AG04450 (cell line): ENCODE results near the gene RNF32. TPM values are rescaled to one million over a fixed set of nuclear protein-coding genes. Genes with fewer than 3 reads are reported as not detected.
"Not testable (repeated sequence)": the region's sequence is repeated elsewhere in the genome, so short reads cannot be mapped to it uniquely, and the experiment has no call there.

Experiments
- CTCF ChIA-PET: fragments of 300-600, 350-600 bp; formaldehyde crosslinking; extraction: SDS; loops from one replicate; lab custom pipeline; 2022; ENCODE audit warnings: antibody characterized with exemption, inconsistent platforms; lab: Charles Lee
- POLR2A ChIA-PET: fragments of 350-600 bp; formaldehyde crosslinking; extraction: SDS; loops from one replicate; lab custom pipeline; 2021; ENCODE audit warnings: antibody characterized with exemption, inconsistent platforms; lab: Yijun Ruan, JAX
- DNase-seq: peaks from one replicate; pipeline ENCODE4 v3.0.0-alpha.2; 2011; ENCODE audit warnings: low read depth, low spot score
- H3K27ac ChIP-seq: one replicate; pipeline ENCODE4 v1.5.1; 2012; ENCODE audit warnings: low read depth, low read length, control low read depth
- H3K27me3 ChIP-seq: one replicate; pipeline ENCODE4 v1.6.0; 2012; ENCODE audit warnings: low read length; ENCODE audit not compliant: control insufficient read depth, insufficient read depth
- H3K4me3 ChIP-seq: 2 replicates; pipeline ENCODE4 v1.5.1; 2011; ENCODE audit warnings: mild to moderate bottlenecking, low read depth, low read length, control low read depth
- H3K9me3 ChIP-seq: 2 replicates; pipeline ENCODE4 v1.5.1; 2012; ENCODE audit warnings: low read length; ENCODE audit not compliant: control insufficient read depth, insufficient read depth
- polyA plus RNA-seq: library from polyadenylated mRNA; depleted of rRNA; stranded (reverse); fragments of >200 nt; gene quantifications from 2 replicates; pipeline ENCODE4 v1.2.3, GENCODE V29; 2011
- TF ChIP-seq, protein P1 (sequence below): IDR thresholded peaks from 2 replicates; pipeline ENCODE4 v1.5.1; 2011; ENCODE audit warnings: low read depth, low read length, control low read depth, inconsistent platforms

The RNF32 gene
- polyA plus RNA-seq, 1 experiment = 1.3 TPM

DNA sequence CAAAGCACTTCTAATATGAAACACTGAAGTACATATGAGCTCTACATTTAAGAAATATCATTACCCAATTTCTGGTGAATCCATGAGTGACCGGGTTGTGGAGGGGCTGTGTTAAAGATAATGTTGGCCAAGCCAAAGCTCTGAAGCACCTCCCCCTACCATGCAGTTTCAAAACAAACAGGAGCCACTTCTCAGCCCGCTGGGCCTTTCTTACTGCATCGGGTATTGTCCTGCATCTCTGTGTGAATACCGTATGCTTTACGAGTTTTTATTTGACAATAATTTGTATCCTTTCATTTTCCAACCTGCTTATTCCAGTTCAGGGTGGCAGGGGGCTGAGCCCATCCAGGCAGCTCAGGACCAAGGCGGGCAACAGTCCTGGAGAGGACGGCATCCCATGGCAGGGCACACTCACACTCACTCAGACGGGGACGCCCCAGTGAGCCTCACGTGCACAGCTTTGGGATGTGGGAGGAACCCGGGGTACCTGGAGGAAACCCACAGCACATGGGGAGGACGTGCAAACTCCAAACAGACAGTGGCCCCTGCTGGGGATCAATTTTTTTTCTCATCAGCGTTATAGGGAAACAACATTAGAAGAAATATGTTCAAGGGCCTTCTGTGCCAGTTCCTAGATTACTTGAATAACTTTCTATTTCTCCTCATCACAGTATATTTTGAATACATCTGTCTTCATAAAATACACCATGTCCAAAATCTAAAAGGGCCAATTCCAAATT lies 1.9 kb downstream of the RNF32 start:
- ChIA-PET POLR2A (no interaction called here), CTCF (interaction anchor here (1.4 kb wide), 1 partner anchor 828 kb away, joined by 3 read pairs; no protein-coding TSS in a partner anchor)
- DNase-seq = no peak

DNA sequence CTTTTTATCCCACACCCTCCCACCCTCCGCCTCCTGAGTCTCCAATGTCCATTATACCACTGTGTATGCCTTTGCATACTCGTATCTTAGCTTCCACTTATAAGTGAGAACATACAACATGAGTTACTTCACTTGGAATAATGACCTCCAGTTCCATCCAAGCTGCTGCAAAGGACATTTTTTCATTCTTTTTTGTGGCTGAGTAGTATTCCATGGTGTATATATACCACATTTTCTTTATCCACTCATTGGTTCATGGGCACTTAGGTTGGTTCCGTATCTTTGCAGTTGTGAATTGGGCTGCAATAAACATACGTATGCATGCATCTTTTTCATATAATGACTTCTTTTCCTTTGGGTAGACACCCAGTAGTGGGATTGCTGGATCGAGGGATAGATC lies 6.8 kb downstream of the RNF32 start:
- POLR2A ChIA-PET, H3K9me3 ChIP-seq, H3K27ac ChIP-seq, H3K4me3 ChIP-seq, H3K27me3 ChIP-seq, DNase-seq: not testable (repeated sequence)
- CTCF ChIA-PET = interaction anchor here (0.6 kb wide), 1 partner anchor 966 kb away, joined by 4 read pairs; no protein-coding TSS in a partner anchor

More for the DNA sequence above, 1.9 kb downstream of the RNF32 start:
- H3K4me3 ChIP-seq = no peak overlapping the region
- TF ChIP-seq, protein P1, sequence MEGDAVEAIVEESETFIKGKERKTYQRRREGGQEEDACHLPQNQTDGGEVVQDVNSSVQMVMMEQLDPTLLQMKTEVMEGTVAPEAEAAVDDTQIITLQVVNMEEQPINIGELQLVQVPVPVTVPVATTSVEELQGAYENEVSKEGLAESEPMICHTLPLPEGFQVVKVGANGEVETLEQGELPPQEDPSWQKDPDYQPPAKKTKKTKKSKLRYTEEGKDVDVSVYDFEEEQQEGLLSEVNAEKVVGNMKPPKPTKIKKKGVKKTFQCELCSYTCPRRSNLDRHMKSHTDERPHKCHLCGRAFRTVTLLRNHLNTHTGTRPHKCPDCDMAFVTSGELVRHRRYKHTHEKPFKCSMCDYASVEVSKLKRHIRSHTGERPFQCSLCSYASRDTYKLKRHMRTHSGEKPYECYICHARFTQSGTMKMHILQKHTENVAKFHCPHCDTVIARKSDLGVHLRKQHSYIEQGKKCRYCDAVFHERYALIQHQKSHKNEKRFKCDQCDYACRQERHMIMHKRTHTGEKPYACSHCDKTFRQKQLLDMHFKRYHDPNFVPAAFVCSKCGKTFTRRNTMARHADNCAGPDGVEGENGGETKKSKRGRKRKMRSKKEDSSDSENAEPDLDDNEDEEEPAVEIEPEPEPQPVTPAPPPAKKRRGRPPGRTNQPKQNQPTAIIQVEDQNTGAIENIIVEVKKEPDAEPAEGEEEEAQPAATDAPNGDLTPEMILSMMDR = no peak
- H3K27me3 ChIP-seq = no peaks in the 10 kb centered on the region
- H3K9me3 ChIP-seq = peaks cover 8% of the 10 kb centered on the region
- H3K27ac ChIP-seq = no peak overlapping the region

DNA sequence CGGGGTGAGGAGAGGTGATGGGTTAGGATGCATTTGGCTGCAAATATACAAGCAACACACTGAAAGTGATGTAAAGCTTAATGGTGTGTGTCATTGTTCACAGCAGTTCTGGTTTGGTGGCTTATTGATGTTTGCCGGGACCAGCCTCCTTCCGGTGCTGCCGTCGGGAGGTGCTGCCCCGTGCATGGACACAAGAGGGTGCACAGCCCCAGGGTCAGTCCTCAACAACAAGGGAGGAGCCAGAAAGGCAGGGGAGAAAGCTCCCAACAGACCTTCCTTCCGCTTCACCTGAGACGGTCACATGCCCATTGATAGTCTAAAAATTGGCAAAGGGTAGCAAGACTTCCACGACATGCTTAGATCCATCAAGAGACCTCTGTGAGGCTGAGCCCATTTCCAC lies 9.5 kb downstream of the RNF32 start:
- ChIA-PET CTCF (interaction anchor here (0.9 to 2.0 kb wide), 7 partner anchors 9 to 301 kb away, joined by 3 to 13 read pairs (median 4); no protein-coding TSS in a partner anchor), POLR2A (no interaction called here)
- Histone ChIP-seq H3K9me3 (no peaks in the 10 kb centered on the region), H3K27ac (no peak overlapping the region), H3K4me3 (no peak overlapping the region), H3K27me3 (no peaks in the 10 kb centered on the region)
- TF ChIP-seq, protein P1 = peak; percentile 39; the same call in 1 of the 2 replicates
- DNase-seq = no peak

DNA sequence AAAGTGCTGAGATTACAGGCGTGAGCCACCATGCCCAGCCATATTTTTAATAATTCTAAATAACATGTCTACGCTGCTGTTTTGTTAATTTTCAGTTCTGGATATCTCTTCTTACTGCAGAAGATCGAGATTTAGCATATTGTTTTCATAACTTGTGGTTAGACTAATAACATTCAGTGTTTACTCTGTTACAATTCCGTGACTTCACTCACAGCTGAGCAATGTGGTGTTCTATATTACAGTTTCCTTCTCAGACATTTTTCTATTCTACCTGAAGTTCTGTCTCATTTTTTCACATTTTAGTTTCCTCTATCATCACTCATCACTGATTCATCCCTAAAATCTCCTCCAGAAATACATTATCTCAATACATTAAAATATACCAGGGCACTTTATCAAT lies 10.9 kb downstream of the RNF32 start:
- CTCF ChIA-PET = interaction anchor here (1.2 kb wide), 1 partner anchor 112 kb away, joined by 4 read pairs; no protein-coding TSS in a partner anchor
- POLR2A ChIA-PET = interaction anchor here (1.6 kb wide), 1 partner anchor 10 kb away, joined by 3 read pairs; no protein-coding TSS in a partner anchor
- no peaks in the 10 kb centered on the region for H3K9me3 ChIP-seq
- H3K4me3 ChIP-seq = no peak overlapping the region
- no peak for DNase-seq
- no peaks in the 10 kb centered on the region for H3K27me3 ChIP-seq
- no peak overlapping the region for H3K27ac ChIP-seq
- TF ChIP-seq, protein P1 = no peak

DNA sequence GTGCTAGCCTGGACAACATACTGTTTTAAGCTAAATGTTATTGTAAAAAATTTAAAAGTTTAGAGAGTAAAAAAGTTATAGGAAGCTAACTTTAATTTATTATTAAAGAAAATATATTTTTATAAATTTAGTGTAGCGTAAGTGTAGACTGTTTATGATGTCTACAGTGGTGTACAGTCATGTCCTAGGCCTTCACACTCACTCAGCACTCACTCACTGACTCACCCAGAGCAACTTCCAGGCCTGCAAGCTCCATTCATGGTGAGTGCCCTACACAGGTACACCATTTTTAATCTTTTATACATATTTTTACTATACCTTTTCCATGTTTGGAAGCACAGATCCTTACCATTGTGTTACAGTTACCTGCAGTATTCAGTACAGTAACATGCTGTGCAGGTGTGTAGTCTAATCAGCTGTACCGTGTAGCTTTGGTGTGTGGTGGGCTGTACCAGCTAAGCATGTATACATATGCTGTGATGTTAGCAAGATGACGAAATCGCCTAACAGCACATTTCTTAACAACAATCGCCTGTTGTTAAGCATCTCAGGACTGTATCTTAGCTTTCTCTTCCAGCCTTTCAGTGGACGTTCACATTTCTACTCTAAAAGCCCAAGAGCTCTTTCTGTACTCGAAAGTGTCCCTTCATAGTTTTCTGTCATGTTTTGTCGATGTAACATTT lies 12.5 kb downstream of the RNF32 start:
- Histone ChIP-seq H3K27ac (no peak overlapping the region), H3K4me3 (no peak overlapping the region), H3K9me3 (no peaks in the 10 kb centered on the region; the same call in 1 of the 2 replicates), H3K27me3 (no peaks in the 10 kb centered on the region)
- CTCF ChIA-PET = interaction anchor here (0.5 to 0.9 kb wide), 3 partner anchors 12 to 1438 kb away, joined by 3 to 6 read pairs (median 4); no protein-coding TSS in a partner anchor
- no peak for DNase-seq
- TF ChIP-seq, protein P1 = no peak
- POLR2A ChIA-PET = interaction anchor here (1.6 kb wide), 1 partner anchor 12 kb away, joined by 3 read pairs; no protein-coding TSS in a partner anchor
